HL-60 (cell line): ENCODE results near the gene HRC.

ENCODE experiments used
- DNase-seq, 2 experiments: peaks; one replicate each; pipeline ENCODE4 v3.0.0-alpha.2; 2010 to 2020; ENCODE audit warnings: low read depth in 1 of 2, low spot score in 1 of 2
- H3K27ac ChIP-seq: fragments of 250-450 bp; sonication (Bioruptor Pico); replicated peaks from 2 replicates; pipeline ENCODE4 v1.5.1; 2020; ENCODE audit warnings: mild to moderate bottlenecking, moderate library complexity
- H3K27me3 ChIP-seq: fragments of 250-450 bp; sonication (Bioruptor Pico); 2 replicates; pipeline ENCODE4 v1.5.1; 2021; ENCODE audit warnings: mild to moderate bottlenecking, moderate library complexity; ENCODE audit not compliant: insufficient read depth, poor library complexity, severe bottlenecking
- H3K4me3 ChIP-seq: replicated peaks from 2 replicates; pipeline ENCODE4 v1.5.1; 2011; ENCODE audit warnings: mild to moderate bottlenecking, control low read depth, low read length; ENCODE audit not compliant: insufficient read depth
- CTCF ChIP-seq: IDR thresholded peaks from one replicate; pipeline ENCODE4 v1.5.1; 2011; ENCODE audit warnings: low read length, control low read depth, inconsistent platforms; ENCODE audit not compliant: insufficient read depth
- GABPA ChIP-seq: IDR thresholded peaks from 2 replicates; pipeline ENCODE4 v1.6.1; 2012; ENCODE audit warnings: low read depth
- POLR2AphosphoS5 ChIP-seq: IDR thresholded peaks from 2 replicates; pipeline ENCODE4 v1.6.1; 2012; ENCODE audit warnings: low read depth
- REST ChIP-seq: IDR thresholded peaks from 2 replicates; pipeline ENCODE4 v1.6.1; 2012; ENCODE audit warnings: low read depth; ENCODE audit not compliant: insufficient replicate concordance
- SPI1 ChIP-seq: IDR thresholded peaks from 2 replicates; pipeline ENCODE4 v1.6.1; 2012; ENCODE audit warnings: low read depth, mild to moderate bottlenecking, borderline replicate concordance

The HRC gene

GRCh38 chr19:49106648-49107135 is 48.5 kb downstream of the HRC start:
- Histone ChIP-seq H3K27me3 (no peaks in the 10 kb centered on the region), H3K27ac (no peak overlapping the region), H3K4me3 (no peak overlapping the region)
- DNase-seq = peak in 1 of 2 experiments; percentile 61
- TF ChIP-seq CTCF = peak; percentile 85
- no peak for TF ChIP-seq GABPA
- peak; percentile 46; the same call in 1 of the 2 replicates for TF ChIP-seq POLR2AphosphoS5

GRCh38 chr19:49104229-49104864 is 50.8 kb downstream of the HRC start:
- TF ChIP-seq POLR2AphosphoS5 (peak; percentile 40; the same call in 1 of the 2 replicates), REST (no peak)

GRCh38 chr19:49103331-49104085 is 51.7 kb downstream of the HRC start:
- Histone ChIP-seq H3K27me3 (no peaks in the 10 kb centered on the region), H3K27ac (no peak overlapping the region), H3K4me3 (no peak overlapping the region)
- TF ChIP-seq POLR2AphosphoS5 (no peak), REST (no peak), CTCF (no peak), SPI1 (no peak), GABPA (no peak)
- DNase-seq = no peak

More at GRCh38 chr19:49104229-49104864, 50.8 kb downstream of the HRC start:
- no peak for DNase-seq
- Histone ChIP-seq H3K4me3 (no peak overlapping the region), H3K27ac (no peak overlapping the region), H3K27me3 (no peaks in the 10 kb centered on the region)

- Histone ChIP-seq H3K27ac (no peak overlapping the region), H3K27me3 (no peaks in the 10 kb centered on the region)
- no peak for DNase-seq
Observed at GRCh38 chr19:49102303-49102702, 52.9 kb downstream of the HRC start.

More at GRCh38 chr19:49102303-49102702, 52.9 kb downstream of the HRC start:
- no peak overlapping the region for H3K4me3 ChIP-seq
- no peak for TF ChIP-seq CTCF
- no peak for TF ChIP-seq REST
- no peak for TF ChIP-seq GABPA
- TF ChIP-seq SPI1 = no peak
- TF ChIP-seq POLR2AphosphoS5 = no peak
